ENCODE data around the gene ENKD1.

ENKD1 gene

DNA sequence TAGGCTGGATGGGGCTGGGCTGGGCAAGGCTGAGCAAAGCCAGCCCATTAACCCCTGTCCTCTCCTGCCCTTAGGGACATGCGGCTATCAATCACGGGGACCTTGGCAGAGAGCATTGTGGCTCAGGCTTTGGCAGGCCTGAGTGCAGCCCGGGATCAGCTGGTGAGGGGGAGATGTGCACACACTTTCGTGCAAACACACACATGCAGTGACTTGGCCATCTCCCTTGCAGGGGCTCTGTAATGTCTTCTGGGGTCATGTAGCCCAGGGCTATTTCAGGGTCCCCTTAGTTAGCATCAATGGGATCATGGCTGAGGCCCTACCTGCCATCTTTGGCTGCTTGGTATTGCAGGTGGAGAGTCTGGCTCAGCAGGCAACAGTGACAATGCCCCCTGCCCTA, 14.7 kb downstream of the ENKD1 start:
- TF ChIP-seq FOXM1 (IDR thresholded peaks at IDR 0.05; ENCODE audit: borderline replicate concordance, low read depth) (no peak), CEBPB (IDR thresholded peaks at IDR 0.05) (no peak), TEAD4 (IDR thresholded peaks at IDR 0.05) (no peak), CREB1 (IDR thresholded peaks at IDR 0.05; ENCODE audit: low read depth) (no peak), YY1 (IDR thresholded peaks at IDR 0.05; ENCODE audit: low read depth) (no peak), EP300 (IDR thresholded peaks at IDR 0.05; ENCODE audit: borderline replicate concordance) (no peak)
- TF ChIP-seq, protein P1, sequence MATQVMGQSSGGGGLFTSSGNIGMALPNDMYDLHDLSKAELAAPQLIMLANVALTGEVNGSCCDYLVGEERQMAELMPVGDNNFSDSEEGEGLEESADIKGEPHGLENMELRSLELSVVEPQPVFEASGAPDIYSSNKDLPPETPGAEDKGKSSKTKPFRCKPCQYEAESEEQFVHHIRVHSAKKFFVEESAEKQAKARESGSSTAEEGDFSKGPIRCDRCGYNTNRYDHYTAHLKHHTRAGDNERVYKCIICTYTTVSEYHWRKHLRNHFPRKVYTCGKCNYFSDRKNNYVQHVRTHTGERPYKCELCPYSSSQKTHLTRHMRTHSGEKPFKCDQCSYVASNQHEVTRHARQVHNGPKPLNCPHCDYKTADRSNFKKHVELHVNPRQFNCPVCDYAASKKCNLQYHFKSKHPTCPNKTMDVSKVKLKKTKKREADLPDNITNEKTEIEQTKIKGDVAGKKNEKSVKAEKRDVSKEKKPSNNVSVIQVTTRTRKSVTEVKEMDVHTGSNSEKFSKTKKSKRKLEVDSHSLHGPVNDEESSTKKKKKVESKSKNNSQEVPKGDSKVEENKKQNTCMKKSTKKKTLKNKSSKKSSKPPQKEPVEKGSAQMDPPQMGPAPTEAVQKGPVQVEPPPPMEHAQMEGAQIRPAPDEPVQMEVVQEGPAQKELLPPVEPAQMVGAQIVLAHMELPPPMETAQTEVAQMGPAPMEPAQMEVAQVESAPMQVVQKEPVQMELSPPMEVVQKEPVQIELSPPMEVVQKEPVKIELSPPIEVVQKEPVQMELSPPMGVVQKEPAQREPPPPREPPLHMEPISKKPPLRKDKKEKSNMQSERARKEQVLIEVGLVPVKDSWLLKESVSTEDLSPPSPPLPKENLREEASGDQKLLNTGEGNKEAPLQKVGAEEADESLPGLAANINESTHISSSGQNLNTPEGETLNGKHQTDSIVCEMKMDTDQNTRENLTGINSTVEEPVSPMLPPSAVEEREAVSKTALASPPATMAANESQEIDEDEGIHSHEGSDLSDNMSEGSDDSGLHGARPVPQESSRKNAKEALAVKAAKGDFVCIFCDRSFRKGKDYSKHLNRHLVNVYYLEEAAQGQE (IDR thresholded peaks at IDR 0.05; ENCODE audit: low read depth): no peak
- TF ChIP-seq, protein P2, sequence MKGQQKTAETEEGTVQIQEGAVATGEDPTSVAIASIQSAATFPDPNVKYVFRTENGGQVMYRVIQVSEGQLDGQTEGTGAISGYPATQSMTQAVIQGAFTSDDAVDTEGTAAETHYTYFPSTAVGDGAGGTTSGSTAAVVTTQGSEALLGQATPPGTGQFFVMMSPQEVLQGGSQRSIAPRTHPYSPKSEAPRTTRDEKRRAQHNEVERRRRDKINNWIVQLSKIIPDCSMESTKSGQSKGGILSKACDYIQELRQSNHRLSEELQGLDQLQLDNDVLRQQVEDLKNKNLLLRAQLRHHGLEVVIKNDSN (IDR thresholded peaks at IDR 0.05): no peak
- TF ChIP-seq, protein P3, sequence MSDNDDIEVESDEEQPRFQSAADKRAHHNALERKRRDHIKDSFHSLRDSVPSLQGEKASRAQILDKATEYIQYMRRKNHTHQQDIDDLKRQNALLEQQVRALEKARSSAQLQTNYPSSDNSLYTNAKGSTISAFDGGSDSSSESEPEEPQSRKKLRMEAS (IDR thresholded peaks at IDR 0.05): no peak

DNA sequence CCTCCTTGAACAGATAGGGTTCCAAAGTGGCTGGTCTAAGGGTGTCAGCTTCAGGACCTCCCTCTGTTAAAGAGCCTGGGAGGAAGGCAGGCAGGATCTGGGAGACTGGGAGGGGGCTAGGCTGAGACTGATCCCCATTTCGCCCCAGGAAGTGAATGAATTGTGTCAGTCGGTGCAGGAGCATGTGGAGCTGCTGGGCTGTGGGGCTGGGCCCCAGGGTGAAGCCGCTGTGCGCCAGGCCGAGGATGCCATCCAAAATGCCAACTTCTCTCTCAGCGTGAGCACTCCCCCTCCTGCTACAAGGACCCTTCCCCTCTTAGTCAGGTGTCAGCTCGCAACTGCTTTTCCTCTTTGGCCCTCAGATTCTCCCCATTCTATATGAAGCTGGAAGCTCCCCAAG, 15.5 kb downstream of the ENKD1 start:
- TF ChIP-seq FOXM1 (IDR thresholded peaks at IDR 0.05; ENCODE audit: borderline replicate concordance, low read depth) (no peak), TCF12 (IDR thresholded peaks at IDR 0.05; ENCODE audit: low read depth) (no peak), EGR1 (IDR thresholded peaks at IDR 0.05) (no peak), NFIC (IDR thresholded peaks at IDR 0.05) (no peak), RAD21 (IDR thresholded peaks at IDR 0.05; ENCODE audit: low read depth) (no peak), TEAD4 (IDR thresholded peaks at IDR 0.05) (no peak), ZBTB7A (IDR thresholded peaks at IDR 0.05; ENCODE audit: low read depth) (no peak), EP300 (IDR thresholded peaks at IDR 0.05; ENCODE audit: borderline replicate concordance) (no peak)
- TF ChIP-seq, protein P1 (IDR thresholded peaks at IDR 0.05; ENCODE audit: low read depth): no peak
- TF ChIP-seq, protein P3 (IDR thresholded peaks at IDR 0.05): no peak
- TF ChIP-seq, protein P2 (IDR thresholded peaks at IDR 0.05): no peak

DNA sequence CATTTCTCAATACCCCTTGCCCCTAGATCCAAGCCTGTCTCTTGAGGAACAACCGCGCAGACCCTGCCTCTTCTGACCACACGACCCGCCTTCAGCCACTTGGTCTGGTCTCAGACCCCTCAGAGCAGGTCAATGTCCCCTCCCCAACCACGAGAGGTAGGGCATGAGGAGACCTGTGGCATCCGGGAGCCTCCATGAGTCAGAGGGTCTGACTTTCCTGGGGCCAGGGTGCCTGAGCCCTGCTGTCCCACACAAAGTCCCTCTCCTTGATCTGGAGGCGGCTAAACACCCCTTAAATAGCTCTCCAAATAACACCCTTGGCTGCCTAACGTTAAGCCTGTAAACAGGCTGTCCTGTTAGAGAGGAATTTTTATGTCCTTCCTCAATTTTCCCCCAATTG, 16.5 kb downstream of the ENKD1 start:
- TF ChIP-seq RAD21 (IDR thresholded peaks at IDR 0.05; ENCODE audit: low read depth) (no peak), TCF12 (IDR thresholded peaks at IDR 0.05; ENCODE audit: low read depth) (no peak), CEBPB (IDR thresholded peaks at IDR 0.05) (no peak), TEAD4 (IDR thresholded peaks at IDR 0.05) (no peak), YY1 (IDR thresholded peaks at IDR 0.05; ENCODE audit: low read depth) (no peak), FOXM1 (IDR thresholded peaks at IDR 0.05; ENCODE audit: borderline replicate concordance, low read depth) (no peak)

DNA sequence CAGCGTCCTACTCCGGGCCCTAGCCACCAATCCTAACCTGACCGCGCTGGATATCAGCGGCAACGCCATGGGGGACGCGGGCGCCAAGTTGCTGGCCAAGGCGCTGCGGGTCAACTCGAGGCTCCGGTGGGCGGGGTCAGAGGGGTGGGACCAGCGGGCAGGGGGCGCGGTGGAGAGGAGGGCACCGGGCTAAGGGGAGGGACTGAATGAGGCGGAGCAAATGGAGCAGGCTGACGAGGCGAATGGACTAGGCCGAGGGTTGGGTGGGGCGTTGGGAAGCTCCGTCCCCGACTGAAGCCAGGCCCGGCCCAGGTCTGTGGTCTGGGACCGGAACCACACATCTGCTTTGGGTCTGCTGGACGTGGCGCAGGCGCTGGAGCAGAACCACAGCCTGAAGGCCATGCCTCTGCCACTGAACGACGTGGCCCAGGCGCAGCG, 17.0 kb downstream of the ENKD1 start:
- no peak for TF ChIP-seq EGR1 (IDR thresholded peaks at IDR 0.05)
- TF ChIP-seq CREB1 (IDR thresholded peaks at IDR 0.05; ENCODE audit: low read depth): no peak
- TF ChIP-seq TCF12 (IDR thresholded peaks at IDR 0.05; ENCODE audit: low read depth): no peak
- TF ChIP-seq FOXM1 (IDR thresholded peaks at IDR 0.05; ENCODE audit: borderline replicate concordance, low read depth): no peak
- no peak for TF ChIP-seq ZBTB7A (IDR thresholded peaks at IDR 0.05; ENCODE audit: low read depth)
- TF ChIP-seq NFIC (IDR thresholded peaks at IDR 0.05): no peak
- no peak for TF ChIP-seq CEBPB (IDR thresholded peaks at IDR 0.05)
- TF ChIP-seq EP300 (IDR thresholded peaks at IDR 0.05; ENCODE audit: borderline replicate concordance): no peak
- no peak for TF ChIP-seq TEAD4 (IDR thresholded peaks at IDR 0.05)
- TF ChIP-seq, protein P2 (IDR thresholded peaks at IDR 0.05): no peak
- TF ChIP-seq YY1 (IDR thresholded peaks at IDR 0.05; ENCODE audit: low read depth): no peak
- TF ChIP-seq, protein P1 (IDR thresholded peaks at IDR 0.05; ENCODE audit: low read depth): no peak
- TF ChIP-seq TAF1 (IDR thresholded peaks at IDR 0.05; ENCODE audit: low read depth): no peak
- no peak for TF ChIP-seq RAD21 (IDR thresholded peaks at IDR 0.05; ENCODE audit: low read depth)
- TF ChIP-seq, protein P3 (IDR thresholded peaks at IDR 0.05): no peak
